GM18858 (cell line): Measurements from ENCODE around the gene ARID3A.
"Not testable (repeated sequence)": the region's sequence is repeated elsewhere in the genome, so short reads cannot be mapped to it uniquely, and the experiment has no call there.

Source experiments
- ATAC-seq: cut with Tn5 transposase; IDR thresholded peaks from one replicate; pipeline ENCODE4 v1.9.1; 2021; ENCODE audit not compliant: unreplicated experiment

ARID3A gene

GRCh38 chr19:925526-926322 lies at the start of gene ARID3A:
Gene ARID3A (plus strand): TSS chr19:926035. CDS start chr19:929529, 3,494 bp downstream.
- ATAC-seq: peak; percentile 49

- ATAC-seq: no peak
These were observed 49.7 kb upstream of the ARID3A start for GRCh38 chr19:876089-876488.

GRCh38 chr19:876780-877314 lies 49.0 kb upstream of the ARID3A start:
- no peak for ATAC-seq

- ATAC-seq: not testable (repeated sequence)
These were observed 47.7 kb upstream of the ARID3A start for GRCh38 chr19:877992-878660.

GRCh38 chr19:878751-879561 lies 46.9 kb upstream of the ARID3A start:
- not testable (repeated sequence) for ATAC-seq

- ATAC-seq: no peak
These were observed 46.0 kb upstream of the ARID3A start for GRCh38 chr19:879711-880438.

- ATAC-seq: no peak
These were observed 44.3 kb upstream of the ARID3A start for GRCh38 chr19:881385-882071.

GRCh38 chr19:882871-883497 lies 42.9 kb upstream of the ARID3A start:
- no peak for ATAC-seq

- no peak for ATAC-seq
These were observed 42.1 kb upstream of the ARID3A start for GRCh38 chr19:883661-884211.

GRCh38 chr19:884420-885211 lies 41.2 kb upstream of the ARID3A start:
- no peak for ATAC-seq

- no peak for ATAC-seq
These were observed 40.2 kb upstream of the ARID3A start for GRCh38 chr19:885536-886224.

GRCh38 chr19:887072-887471 lies 38.8 kb upstream of the ARID3A start:
- ATAC-seq: no peak

GRCh38 chr19:887599-887998 lies 38.2 kb upstream of the ARID3A start:
- ATAC-seq: no peak

GRCh38 chr19:888581-889385 lies 37.1 kb upstream of the ARID3A start:
- no peak for ATAC-seq

GRCh38 chr19:889662-890295 lies 36.1 kb upstream of the ARID3A start:
- no peak for ATAC-seq

- no peak for ATAC-seq
These were observed 35.0 kb upstream of the ARID3A start for GRCh38 chr19:890831-891230.
